Activated T-helper 2 cell treated with anti-CD3 and anti-CD28 coated beads, Interferon-gamma antibody, Interleukin-2, Interleukin-4, amounts not matched to agents 10 μg/mL and 5 μg/mL and 100 μg/mL, durations not matched to agents 14 hours and 24 hours and 36 hours (primary cell): ENCODE data around the gene C1orf50. TPM values are rescaled to one million over a fixed set of nuclear protein-coding genes. Genes with fewer than 3 reads are reported as not detected.

ENCODE experiments used
- DNase-seq: peaks from one replicate; pipeline ENCODE4 v3.0.0; 2021; ENCODE audit warnings: low spot score
- H3K27ac Mint-ChIP-seq: one replicate; pipeline ENCODE4 v1.8.0; 2021; ENCODE audit warnings: mixed read lengths
- H3K27me3 Mint-ChIP-seq: one replicate; pipeline ENCODE4 v1.8.0; 2021; ENCODE audit warnings: low read depth, mixed read lengths
- H3K36me3 Mint-ChIP-seq: one replicate; pipeline ENCODE4 v1.8.0; 2021; ENCODE audit warnings: low read depth, mixed read lengths
- H3K4me1 Mint-ChIP-seq: one replicate; pipeline ENCODE4 v1.8.0; 2021; ENCODE audit warnings: low read depth, mixed read lengths
- H3K4me3 Mint-ChIP-seq: one replicate; pipeline ENCODE4 v1.8.0; 2021; ENCODE audit warnings: low read depth, mild to moderate bottlenecking, moderate library complexity, mixed read lengths
- H3K9me3 Mint-ChIP-seq: one replicate; pipeline ENCODE4 v1.8.0; 2021; ENCODE audit warnings: mixed read lengths
- intact Hi-C: fragments of 100-400 bp; cut with micrococcal nuclease; formaldehyde crosslinking; loops from one replicate; pipeline ENCODE4 v1.15.1; 2023
- total RNA-seq: library from RNA; stranded (reverse); gene quantifications from 2 replicates; pipeline ENCODE4 v1.2.3, GENCODE V29; 2022

C1orf50 gene
- total RNA-seq, 1 donor from 2014 or later = 6.9 TPM

DNA sequence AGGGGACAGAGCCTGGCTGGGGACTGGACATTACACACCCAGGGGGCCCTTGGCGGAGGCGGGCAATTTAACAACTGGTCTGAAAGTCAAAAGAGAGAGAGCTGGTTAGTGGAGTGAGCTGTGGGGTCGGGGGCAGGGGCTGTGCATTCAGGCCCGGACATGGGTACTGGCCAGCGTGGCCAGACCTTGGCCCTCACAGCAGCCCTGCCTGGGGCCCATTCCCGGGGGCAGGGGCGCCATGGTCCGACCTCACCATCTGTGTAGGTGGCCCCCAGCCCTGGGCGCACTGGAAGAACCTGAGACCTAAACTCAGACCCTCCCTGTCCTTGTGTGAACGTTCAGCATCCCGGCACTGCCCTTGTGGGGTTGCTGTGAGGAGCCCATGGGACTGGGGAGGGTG, 32.0 kb upstream of the C1orf50 start:
- no peak overlapping the region for H3K27ac Mint-ChIP-seq
- peaks cover 7% of the 10 kb centered on the region for H3K4me1 Mint-ChIP-seq
- no peaks in the 10 kb centered on the region for H3K36me3 Mint-ChIP-seq
- no peak overlapping the region for H3K4me3 Mint-ChIP-seq
- intact Hi-C loops = no loop called here
- no peaks in the 10 kb centered on the region for H3K27me3 Mint-ChIP-seq
- no peaks in the 10 kb centered on the region for H3K9me3 Mint-ChIP-seq
- no peak for DNase-seq

DNA sequence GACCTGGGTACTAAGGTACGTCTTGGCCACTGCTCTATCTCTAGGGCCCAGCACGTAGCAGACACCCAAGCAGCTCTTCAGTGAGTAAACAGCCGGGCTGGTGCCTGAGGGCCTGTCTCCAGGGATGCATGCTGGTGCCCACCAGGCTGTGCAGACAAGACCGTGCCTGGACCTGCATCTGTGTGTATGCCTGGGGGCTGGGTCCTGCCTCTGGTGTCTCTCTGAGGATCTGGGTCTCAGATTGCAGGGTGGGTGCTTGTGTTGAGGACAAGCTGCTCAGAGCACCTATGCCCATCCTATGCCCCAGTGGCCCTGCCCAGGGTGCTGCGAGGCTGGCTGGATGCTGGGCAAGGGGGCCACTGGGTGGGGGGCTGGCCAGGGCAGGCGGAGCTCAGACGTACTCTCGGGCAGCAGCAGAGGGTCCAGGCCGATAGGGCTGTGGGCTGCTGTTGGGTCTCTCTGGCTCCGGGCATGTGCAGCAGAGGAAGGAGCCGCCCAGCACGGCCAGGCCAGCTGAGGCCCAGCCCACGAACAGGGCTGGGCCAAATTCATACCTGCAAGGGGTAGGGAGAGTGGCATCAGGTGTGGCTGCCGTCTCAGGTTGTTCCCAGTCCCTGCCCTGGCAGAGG, 31.5 kb upstream of the C1orf50 start:
- DNase-seq = no peak
- Mint-ChIP-seq H3K36me3 (no peaks in the 10 kb centered on the region), H3K27ac (no peak overlapping the region), H3K27me3 (no peaks in the 10 kb centered on the region), H3K4me3 (no peak overlapping the region), H3K9me3 (no peaks in the 10 kb centered on the region), H3K4me1 (peaks cover 7% of the 10 kb centered on the region)
- intact Hi-C loops = no loop called here

- H3K27me3 Mint-ChIP-seq = no peaks in the 10 kb centered on the region
- H3K27ac Mint-ChIP-seq = no peak overlapping the region
- intact Hi-C loops = no loop called here
- H3K4me1 Mint-ChIP-seq = peaks cover 7% of the 10 kb centered on the region
- DNase-seq = no peak
- no peak overlapping the region for H3K4me3 Mint-ChIP-seq
- H3K36me3 Mint-ChIP-seq = no peaks in the 10 kb centered on the region
- no peaks in the 10 kb centered on the region for H3K9me3 Mint-ChIP-seq
Measured at GRCh38 chr1:42736152-42736551, 30.9 kb upstream of the C1orf50 start.

DNA sequence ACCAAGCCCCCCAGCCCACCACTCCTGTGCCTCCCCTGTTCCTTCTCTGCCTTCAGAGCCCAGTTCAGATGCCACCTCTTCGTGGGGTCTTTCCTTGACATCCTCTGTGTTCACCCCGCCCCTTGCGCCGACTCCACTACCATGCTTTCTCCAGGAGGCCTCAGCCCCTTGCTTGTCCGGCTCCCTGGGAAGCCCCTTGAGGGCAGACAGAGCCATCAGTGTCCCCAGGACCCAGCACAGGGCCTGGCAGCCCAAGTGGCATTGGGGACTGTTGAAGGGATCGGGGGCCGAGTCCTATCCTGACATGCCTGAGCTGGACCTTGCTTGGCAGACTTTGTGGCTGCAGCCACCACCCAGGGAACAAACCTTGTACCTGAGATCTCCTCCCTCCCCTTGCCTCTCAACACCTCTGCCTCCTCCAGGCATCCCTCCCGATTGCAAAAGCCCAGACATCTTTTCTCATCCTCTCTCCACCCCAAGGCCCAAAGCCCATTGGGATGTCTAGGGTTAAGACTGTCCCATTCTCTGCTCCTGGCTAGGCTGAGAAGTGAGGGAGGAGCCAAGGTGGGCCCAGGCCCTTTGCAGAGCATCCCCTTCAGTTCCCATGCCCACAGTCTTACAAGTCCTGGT, 30.4 kb upstream of the C1orf50 start:
- no peaks in the 10 kb centered on the region for H3K9me3 Mint-ChIP-seq
- no peak overlapping the region for H3K27ac Mint-ChIP-seq
- no peak for DNase-seq
- H3K4me1 Mint-ChIP-seq = peaks cover 7% of the 10 kb centered on the region
- H3K27me3 Mint-ChIP-seq = no peaks in the 10 kb centered on the region
- H3K36me3 Mint-ChIP-seq = no peaks in the 10 kb centered on the region
- intact Hi-C loops = no loop called here
- no peak overlapping the region for H3K4me3 Mint-ChIP-seq

DNA sequence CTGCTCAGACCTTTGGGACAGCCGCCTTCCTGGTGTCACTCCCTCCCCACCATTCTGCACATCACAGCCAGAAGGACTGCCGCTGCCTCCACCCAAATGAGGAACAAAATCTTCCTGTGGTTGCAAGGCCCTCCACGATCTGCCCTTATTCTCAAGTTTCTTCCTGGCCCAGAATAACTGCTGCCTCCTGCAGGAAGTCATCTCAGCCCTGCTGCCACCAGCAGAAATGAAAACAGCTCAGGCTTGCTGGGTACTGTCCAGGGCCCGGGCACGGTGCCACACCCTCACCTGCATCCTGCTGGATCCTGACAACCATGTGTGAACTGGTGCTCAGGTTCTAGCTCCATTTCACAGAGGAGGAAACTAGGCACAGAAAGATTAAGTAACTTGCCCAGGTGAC, 29.8 kb upstream of the C1orf50 start:
- peaks cover 7% of the 10 kb centered on the region for H3K4me1 Mint-ChIP-seq
- H3K36me3 Mint-ChIP-seq = no peaks in the 10 kb centered on the region
- intact Hi-C loops = no loop called here
- no peak overlapping the region for H3K27ac Mint-ChIP-seq
- H3K27me3 Mint-ChIP-seq = no peaks in the 10 kb centered on the region
- no peak overlapping the region for H3K4me3 Mint-ChIP-seq
- no peak for DNase-seq
- no peaks in the 10 kb centered on the region for H3K9me3 Mint-ChIP-seq

- Mint-ChIP-seq H3K27me3 (no peaks in the 10 kb centered on the region), H3K36me3 (no peaks in the 10 kb centered on the region), H3K9me3 (no peaks in the 10 kb centered on the region), H3K4me3 (no peak overlapping the region), H3K27ac (no peak overlapping the region), H3K4me1 (peaks cover 7% of the 10 kb centered on the region)
- intact Hi-C loops = no loop called here
- DNase-seq = no peak
Measured at GRCh38 chr1:42737986-42738677, 28.9 kb upstream of the C1orf50 start.

GRCh38 chr1:42738678-42739226, 28.3 kb upstream of the C1orf50 start:
- Mint-ChIP-seq H3K4me3 (no peak overlapping the region), H3K27ac (no peak overlapping the region), H3K27me3 (no peaks in the 10 kb centered on the region), H3K4me1 (peaks cover 7% of the 10 kb centered on the region), H3K9me3 (no peaks in the 10 kb centered on the region), H3K36me3 (no peaks in the 10 kb centered on the region)
- intact Hi-C loops = no loop called here
- DNase-seq = no peak

DNA sequence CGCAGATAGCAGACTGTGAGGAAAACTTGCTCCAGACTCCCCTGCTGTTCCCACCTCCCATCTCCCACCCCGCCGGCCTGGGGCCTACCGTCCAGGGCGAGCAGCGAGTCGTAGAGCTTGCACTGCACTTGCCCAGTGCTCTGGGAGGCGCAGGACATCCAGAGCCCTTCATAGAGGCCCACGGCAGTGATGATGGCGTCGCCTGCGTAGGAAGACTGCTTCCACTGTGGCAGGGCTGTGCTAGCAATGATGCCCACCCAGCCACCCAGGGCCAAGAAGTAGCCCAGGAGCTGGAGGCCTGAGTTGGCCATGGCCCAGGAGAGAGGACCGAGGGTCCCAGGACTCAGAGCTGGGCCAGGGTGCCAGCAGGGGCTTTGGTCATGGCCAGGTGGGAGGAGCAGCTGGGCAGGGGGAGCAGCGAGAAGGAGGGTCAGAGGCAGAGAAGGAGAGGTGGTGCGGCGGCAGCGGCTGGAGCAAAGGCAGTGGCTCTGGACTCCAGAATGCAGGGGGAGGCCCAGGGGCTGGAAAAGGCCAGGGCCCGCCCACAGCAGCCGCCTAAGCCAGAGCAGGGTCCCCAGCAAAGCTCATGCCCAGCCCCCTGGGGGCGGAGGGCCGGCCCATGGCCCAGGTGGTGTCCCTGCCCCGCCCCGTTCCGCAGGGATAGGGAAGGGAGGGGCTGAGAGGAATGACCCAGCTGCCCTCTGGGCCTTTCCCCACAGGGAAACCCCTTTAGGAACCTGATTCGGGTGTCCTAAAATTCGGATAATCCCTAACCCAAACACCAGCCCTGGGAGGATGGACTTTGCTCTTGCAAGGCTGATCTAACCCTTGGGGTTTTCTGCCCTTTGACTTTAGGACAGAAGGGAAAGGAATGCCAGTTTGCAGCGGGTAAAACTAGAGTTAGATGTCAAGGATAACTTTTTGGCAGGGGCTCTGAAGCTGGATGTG, 27.0 kb upstream of the C1orf50 start, which contains the start of gene CLDN19:
Gene CLDN19, minus strand, starts transcription at position 484 of the 948 bp plus-strand sequence. Its CDS starts 173 bp downstream, at position 311.
- H3K9me3 Mint-ChIP-seq = no peaks in the 10 kb centered on the region
- peaks cover 7% of the 10 kb centered on the region for H3K4me1 Mint-ChIP-seq
- no peak for DNase-seq
- intact Hi-C loops = no loop called here
- no peaks in the 10 kb centered on the region for H3K36me3 Mint-ChIP-seq
- no peak within 1 kb of the TSS for H3K27ac Mint-ChIP-seq
- no peaks in the 10 kb centered on the region for H3K27me3 Mint-ChIP-seq
- no peak within 1 kb of the TSS for H3K4me3 Mint-ChIP-seq

GRCh38 chr1:42740851-42741580, 26.0 kb upstream of the C1orf50 start:
- Mint-ChIP-seq H3K27me3 (no peaks in the 10 kb centered on the region), H3K9me3 (no peaks in the 10 kb centered on the region), H3K27ac (no peak overlapping the region), H3K4me1 (peaks cover 7% of the 10 kb centered on the region), H3K4me3 (no peak overlapping the region), H3K36me3 (peaks cover 3% of the 10 kb centered on the region)
- intact Hi-C loops = no loop called here
- no peak for DNase-seq

- Mint-ChIP-seq H3K4me3 (no peak overlapping the region), H3K9me3 (no peaks in the 10 kb centered on the region), H3K27me3 (no peaks in the 10 kb centered on the region), H3K4me1 (peaks cover 7% of the 10 kb centered on the region), H3K36me3 (peaks cover 8% of the 10 kb centered on the region), H3K27ac (no peak overlapping the region)
- intact Hi-C loops = no loop called here
- DNase-seq = no peak
Measured at GRCh38 chr1:42741706-42742105, 25.3 kb upstream of the C1orf50 start.

- Mint-ChIP-seq H3K36me3 (peaks cover 13% of the 10 kb centered on the region), H3K4me3 (no peak overlapping the region), H3K27me3 (no peaks in the 10 kb centered on the region), H3K9me3 (no peaks in the 10 kb centered on the region), H3K4me1 (peaks cover 3% of the 10 kb centered on the region), H3K27ac (no peak overlapping the region)
- DNase-seq = no peak
- intact Hi-C loops = no loop called here
Measured at GRCh38 chr1:42742141-42742540, 24.9 kb upstream of the C1orf50 start.
